Naive B cell (primary cell): ENCODE results near the gene BMP2K. TPM values are rescaled to one million over a fixed set of nuclear protein-coding genes. Genes with fewer than 3 reads are reported as not detected.

Source experiments
- ATAC-seq, 2 donors: fragments of 150-1000 bp; cut with Tn5 transposase; 2 replicates each; pipeline ENCODE4 v1.10.0; 2021; ENCODE audit warnings: low read depth in 2 of 2, mild to moderate bottlenecking in 2 of 2, moderate library complexity in 2 of 2
- DNase-seq: peaks from one replicate; pipeline ENCODE4 v3.0.0; 2022
- H3K27ac Mint-ChIP-seq, 6 donors: one replicate each; pipeline ENCODE4 v1.8.0; 2020 to 2022; ENCODE audit warnings: mild to moderate bottlenecking in 6 of 6, mixed read lengths in 6 of 6, moderate library complexity in 5 of 6, inconsistent platforms in 2 of 6
- H3K27me3 Mint-ChIP-seq, 3 donors: one replicate each; pipeline ENCODE4 v1.8.0; 2021 to 2022; ENCODE audit warnings: mixed read lengths in 3 of 3, mild to moderate bottlenecking in 1 of 3
- H3K36me3 Mint-ChIP-seq, 2 donors: one replicate each; pipeline ENCODE4 v1.8.0; 2020 to 2022; ENCODE audit warnings: mixed read lengths in 2 of 2, inconsistent platforms in 1 of 2, mild to moderate bottlenecking in 1 of 2
- H3K4me1 Mint-ChIP-seq, 3 donors: one replicate each; pipeline ENCODE4 v1.8.0; 2020 to 2022; ENCODE audit warnings: mixed read lengths in 3 of 3, inconsistent platforms in 1 of 3, mild to moderate bottlenecking in 1 of 3, moderate library complexity in 1 of 3
- H3K4me3 Mint-ChIP-seq, 8 donors: one replicate each; pipeline ENCODE4 v1.8.0; 2020 to 2022; ENCODE audit warnings: mild to moderate bottlenecking in 8 of 8, mixed read lengths in 8 of 8, moderate library complexity in 8 of 8, inconsistent platforms in 2 of 8
- H3K9me3 Mint-ChIP-seq, 7 donors: one replicate each; pipeline ENCODE4 v1.8.0; 2020 to 2022; ENCODE audit warnings: mixed read lengths in 7 of 7, mild to moderate bottlenecking in 5 of 7, inconsistent platforms in 2 of 7, moderate library complexity in 1 of 7
- polyA plus RNA-seq, 6 donors: library from polyadenylated mRNA; unstranded; fragments of 300-500 nt; fragmentation: Illumina TruSeq; gene quantifications; one replicate each; pipeline ENCODE4 v1.2.3, GENCODE V29; 2021; ENCODE audit warnings: low read depth in 6 of 6

BMP2K gene
- polyA plus RNA-seq, 6 donors from 2014 or later: 7.1 to 35.4 (median 28.9) TPM

DNA sequence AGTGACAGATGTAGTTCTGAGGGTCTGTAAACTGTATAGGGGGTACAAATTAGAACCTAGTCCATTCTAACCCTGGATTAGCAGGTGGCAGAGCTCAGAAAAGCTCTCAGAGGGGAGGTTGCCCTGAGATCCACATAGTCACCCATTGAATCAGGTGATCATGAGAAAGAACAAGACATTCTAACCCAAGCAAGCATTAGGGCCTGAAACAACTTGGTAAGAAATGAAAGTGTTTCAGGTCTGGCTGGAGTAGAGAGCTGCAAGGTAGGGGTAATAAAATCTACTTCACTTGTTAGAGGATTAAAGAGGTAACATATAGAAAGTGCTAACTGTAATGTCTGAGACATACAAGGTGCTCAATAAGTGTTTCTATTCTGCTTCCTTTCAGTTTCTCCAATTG lies 8.8 kb upstream of the BMP2K start:
- Mint-ChIP-seq H3K9me3 (no peaks in the 10 kb centered on the region), H3K27ac (peak overlapping the region in 3 of 6 donors; percentile 36 to 85 (median 85)), H3K4me1 (peaks cover 21 to 30% (median 28%) of the 10 kb centered on the region in 3 donors), H3K27me3 (no peaks in the 10 kb centered on the region), H3K36me3 (no peaks in the 10 kb centered on the region), H3K4me3 (peak overlapping the region in 2 of 8 donors; percentile 32 to 65)
- ATAC-seq (no peak), DNase-seq (no peak)

DNA sequence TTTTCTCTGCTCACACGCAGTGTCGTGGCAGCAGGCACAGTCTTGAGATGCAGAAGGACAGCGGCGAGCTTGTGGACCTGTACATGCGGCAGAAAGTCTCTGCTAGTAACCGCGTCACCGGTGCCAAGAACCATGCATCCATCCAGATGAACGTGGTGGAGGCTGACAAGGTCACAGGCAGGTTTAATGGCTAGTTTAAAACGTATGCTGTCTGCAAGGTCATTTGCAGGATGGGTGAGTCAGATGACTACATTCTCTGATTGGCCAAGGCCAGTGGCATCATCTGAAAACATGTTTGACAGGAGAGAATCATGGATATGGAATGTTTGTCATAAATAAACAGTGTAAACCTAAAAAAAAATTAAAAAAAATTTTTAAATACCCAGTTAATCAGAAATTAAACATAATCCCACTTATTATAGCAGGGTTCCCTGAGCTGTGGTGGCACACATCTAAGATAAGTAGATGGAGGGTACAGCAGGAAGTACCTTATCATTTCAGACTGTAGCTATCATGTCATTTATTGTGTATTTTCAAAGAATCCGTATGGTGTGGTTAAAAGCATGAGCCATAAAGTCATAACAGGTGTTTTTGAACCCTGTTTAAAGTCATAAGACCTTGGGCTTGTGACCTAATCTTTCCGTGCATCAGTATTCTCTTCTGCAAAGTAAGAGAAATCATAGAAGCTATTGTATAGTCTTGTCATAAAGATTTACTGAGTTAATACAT lies 7.5 kb upstream of the BMP2K start:
- Mint-ChIP-seq H3K4me3 (no peak overlapping the region), H3K27ac (no peak overlapping the region), H3K36me3 (no peaks in the 10 kb centered on the region), H3K9me3 (no peaks in the 10 kb centered on the region), H3K27me3 (no peaks in the 10 kb centered on the region), H3K4me1 (peaks cover 21 to 30% (median 28%) of the 10 kb centered on the region in 3 donors)
- ATAC-seq: no peak
- DNase-seq: no peak

DNA sequence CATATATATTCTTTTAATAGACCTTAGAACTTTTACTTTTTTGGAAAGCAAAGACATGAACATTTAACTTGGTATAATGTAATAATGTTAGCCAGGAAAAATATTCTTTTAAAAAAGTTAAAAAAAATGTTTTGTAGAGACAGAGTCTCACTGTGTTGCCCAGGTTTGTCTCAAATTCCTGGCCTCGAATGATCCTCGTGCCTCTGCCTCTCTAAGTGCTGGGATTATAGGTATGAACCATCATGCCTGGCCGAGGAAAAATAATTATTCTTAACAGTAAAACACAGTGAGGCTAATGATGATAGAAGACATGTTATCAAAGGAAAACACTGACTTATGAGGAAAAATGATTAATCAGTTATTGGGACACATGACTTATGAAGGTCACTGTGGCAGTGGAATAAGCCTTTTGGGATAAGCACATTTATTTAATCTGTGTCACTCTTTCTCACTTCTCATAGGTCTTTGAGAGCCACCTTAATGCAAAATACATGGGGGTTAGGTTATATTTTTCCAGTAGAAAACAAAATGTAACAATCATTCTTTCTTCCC lies 6.0 kb upstream of the BMP2K start:
- peaks cover 25 to 37% (median 28%) of the 10 kb centered on the region in 3 donors for H3K4me1 Mint-ChIP-seq
- H3K9me3 Mint-ChIP-seq: no peaks in the 10 kb centered on the region

DNA sequence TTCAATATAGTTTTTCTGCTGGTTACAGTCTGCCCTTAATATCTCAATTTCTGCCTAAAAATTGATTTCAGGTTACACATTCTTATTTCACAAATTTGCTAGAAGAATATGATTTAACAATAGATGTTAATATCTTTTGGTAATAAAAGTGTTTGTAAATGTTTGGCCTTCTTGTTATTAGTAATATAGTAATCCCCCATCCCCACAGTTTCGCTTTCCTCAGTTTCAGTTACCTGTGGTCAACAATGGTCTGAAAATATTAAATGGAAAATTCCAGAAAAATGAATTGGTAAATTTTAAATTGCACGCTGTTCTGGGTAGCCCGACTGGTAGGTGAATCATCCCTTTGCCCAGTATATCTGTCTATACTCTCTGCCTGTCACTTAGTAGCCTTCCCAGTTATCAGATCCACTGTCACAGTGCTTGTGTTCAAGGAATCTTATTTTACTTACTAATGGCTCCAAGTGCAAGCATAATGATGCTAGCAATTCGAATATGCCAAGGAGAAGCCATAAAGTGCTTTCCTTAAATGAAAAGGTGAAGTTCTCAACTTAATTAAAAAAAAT lies 3.5 kb upstream of the BMP2K start:
- Mint-ChIP-seq H3K4me3 (no peak overlapping the region), H3K4me1 (peaks cover 11 to 21% (median 13%) of the 10 kb centered on the region in 3 donors), H3K27me3 (no peaks in the 10 kb centered on the region), H3K9me3 (no peaks in the 10 kb centered on the region), H3K27ac (no peak overlapping the region), H3K36me3 (no peaks in the 10 kb centered on the region)
- DNase-seq (no peak), ATAC-seq (no peak)

More for the DNA sequence above, 6.0 kb upstream of the BMP2K start:
- no peak overlapping the region for H3K27ac Mint-ChIP-seq
- DNase-seq (no peak), ATAC-seq (no peak)
- no peaks in the 10 kb centered on the region for H3K27me3 Mint-ChIP-seq
- H3K4me3 Mint-ChIP-seq: no peak overlapping the region
- no peaks in the 10 kb centered on the region for H3K36me3 Mint-ChIP-seq

DNA sequence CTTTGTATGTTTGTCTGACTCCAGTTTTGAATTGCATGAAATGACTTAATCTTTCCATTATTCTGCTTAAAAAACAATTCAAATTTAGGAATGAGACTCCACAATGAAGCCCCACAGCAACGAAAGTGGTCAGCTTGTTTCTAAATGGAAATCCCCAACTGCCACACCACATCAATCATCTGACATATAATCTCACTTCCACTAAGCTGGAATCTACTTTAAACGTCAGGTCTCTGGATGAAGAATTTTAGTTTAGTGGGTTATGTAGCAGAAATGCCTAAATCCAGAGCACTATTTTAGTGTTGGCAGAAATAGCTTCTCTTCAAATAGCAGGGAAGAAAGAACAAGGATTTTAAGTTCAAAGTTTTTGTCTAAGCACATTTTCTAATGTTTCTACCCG lies 1.7 kb upstream of the BMP2K start:
- DNase-seq (no peak), ATAC-seq (no peak)
- no peaks in the 10 kb centered on the region for H3K36me3 Mint-ChIP-seq
- H3K4me3 Mint-ChIP-seq: peak overlapping the region in 4 of 8 donors; percentile 9 to 96 (median 94)
- no peaks in the 10 kb centered on the region for H3K27me3 Mint-ChIP-seq
- H3K9me3 Mint-ChIP-seq: no peaks in the 10 kb centered on the region
- H3K27ac Mint-ChIP-seq: peak overlapping the region in 3 of 6 donors; percentile 63 to 99 (median 96)
- peaks cover 9 to 17% (median 11%) of the 10 kb centered on the region in 3 donors for H3K4me1 Mint-ChIP-seq

DNA sequence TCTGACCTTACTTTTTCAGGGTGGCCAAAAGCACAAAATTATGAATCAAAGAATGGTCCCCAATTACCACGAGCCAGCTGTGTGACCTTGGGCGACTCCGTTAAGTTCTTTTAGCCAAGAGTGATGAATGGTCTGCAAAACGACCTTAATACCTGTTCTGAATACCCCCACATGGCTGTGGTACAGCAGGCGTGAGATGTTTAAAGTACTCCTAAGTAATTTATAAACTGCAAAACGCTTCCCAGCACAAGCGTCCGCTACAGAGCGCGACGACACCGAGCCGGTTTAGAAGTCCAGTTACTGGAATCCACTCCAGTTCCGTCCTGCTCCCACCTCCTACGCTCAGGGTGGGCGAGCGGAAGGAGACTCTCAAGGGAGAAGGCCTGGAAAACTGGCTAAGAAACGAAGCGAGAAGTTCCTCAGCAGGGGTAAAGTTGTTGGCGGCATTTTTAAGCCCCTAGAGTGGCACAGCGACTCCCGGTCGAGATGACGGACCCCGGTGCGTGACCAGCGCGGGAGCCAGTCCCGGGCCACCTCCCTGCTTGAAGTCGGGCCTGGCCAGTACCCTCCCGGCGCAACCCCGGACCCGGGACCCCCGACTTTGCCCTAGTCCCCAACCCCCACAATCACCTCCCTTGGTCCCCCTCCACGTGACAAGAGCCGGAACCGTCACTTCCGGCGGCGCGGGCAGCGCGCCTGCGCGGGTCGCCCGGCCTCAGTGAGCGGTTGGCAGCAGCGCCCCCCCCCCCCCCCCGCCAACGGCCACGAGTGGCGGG lies 659 bp upstream of the BMP2K start:
- DNase-seq (peak; percentile 93), ATAC-seq (peak; percentile 66 to 75)
- Mint-ChIP-seq H3K9me3 (no peaks in the 10 kb centered on the region), H3K4me3 (peak overlapping the region in 6 of 8 donors; percentile 91 to 96 (median 96)), H3K27me3 (no peaks in the 10 kb centered on the region), H3K4me1 (peaks cover 9 to 17% (median 11%) of the 10 kb centered on the region in 3 donors), H3K36me3 (no peaks in the 10 kb centered on the region), H3K27ac (peak overlapping the region; percentile 96 to 99 (median 98))

DNA sequence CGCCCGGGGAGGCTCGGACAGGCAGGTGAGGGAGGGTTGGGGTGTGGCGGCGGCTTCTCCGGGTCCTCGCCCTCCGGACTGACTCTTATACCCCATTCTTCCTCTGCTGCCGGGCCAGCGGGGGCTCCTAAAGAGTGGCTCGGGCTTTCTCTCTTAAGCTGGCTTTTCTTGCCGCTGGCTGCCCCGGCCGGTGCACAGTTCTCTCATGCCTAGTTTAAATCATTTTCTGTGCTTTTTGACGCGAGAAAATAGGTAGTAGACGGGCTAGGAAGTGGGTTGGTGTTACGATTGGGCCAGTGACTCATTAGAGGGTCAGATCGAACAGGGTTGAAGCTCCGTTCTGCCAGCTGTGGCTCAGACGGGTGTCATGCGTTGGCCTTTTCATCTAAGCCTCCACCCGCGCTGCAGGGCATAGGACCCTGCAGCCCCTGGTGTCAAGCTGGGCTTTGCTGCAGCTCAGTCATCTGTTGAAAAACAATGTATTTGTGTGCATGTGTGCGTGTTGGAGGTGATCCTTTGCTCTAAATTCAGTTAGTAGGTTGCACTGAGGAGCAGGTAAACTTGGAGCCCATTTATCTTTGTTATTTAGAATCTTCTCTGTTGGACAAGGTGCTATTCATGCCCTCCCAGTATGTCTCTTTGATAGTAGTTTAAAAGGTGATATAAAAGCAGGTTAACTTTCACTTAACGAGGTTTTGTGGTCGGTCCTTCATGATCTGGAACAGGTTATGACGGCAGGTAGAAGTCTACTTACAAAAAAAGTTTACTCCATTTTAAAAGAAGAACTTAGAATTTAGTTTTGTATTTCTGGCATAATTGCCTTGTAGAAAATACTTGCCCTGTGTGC lies 802 bp downstream of the BMP2K start:
- Mint-ChIP-seq H3K4me3 (no peak overlapping the region), H3K36me3 (no peaks in the 10 kb centered on the region), H3K27ac (peak overlapping the region in 5 of 6 donors; percentile 91 to 98 (median 97)), H3K4me1 (peaks cover 9 to 17% (median 11%) of the 10 kb centered on the region in 3 donors), H3K27me3 (no peaks in the 10 kb centered on the region), H3K9me3 (no peaks in the 10 kb centered on the region)
- ATAC-seq (peak; percentile 19 to 36), DNase-seq (peak; percentile 54)

DNA sequence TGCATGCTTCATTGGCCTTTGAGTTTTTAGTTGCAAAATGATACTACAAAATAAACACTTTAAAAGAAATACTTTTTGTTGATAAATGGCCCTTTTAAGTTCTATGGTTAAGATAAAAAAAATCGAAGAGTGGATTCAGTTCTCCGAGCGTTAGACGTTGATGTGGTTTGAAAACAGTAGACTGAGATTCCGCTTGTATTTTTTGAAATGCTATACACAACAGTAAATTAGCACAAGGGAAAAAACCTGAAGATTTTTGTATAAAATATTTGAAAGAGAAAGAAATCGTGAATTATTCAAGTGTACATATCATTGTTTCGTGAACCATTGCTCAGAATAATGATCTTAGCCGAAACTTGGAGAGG lies 1.4 kb downstream of the BMP2K start:
- no peak overlapping the region for H3K4me3 Mint-ChIP-seq
- ATAC-seq (no peak), DNase-seq (no peak)

DNA sequence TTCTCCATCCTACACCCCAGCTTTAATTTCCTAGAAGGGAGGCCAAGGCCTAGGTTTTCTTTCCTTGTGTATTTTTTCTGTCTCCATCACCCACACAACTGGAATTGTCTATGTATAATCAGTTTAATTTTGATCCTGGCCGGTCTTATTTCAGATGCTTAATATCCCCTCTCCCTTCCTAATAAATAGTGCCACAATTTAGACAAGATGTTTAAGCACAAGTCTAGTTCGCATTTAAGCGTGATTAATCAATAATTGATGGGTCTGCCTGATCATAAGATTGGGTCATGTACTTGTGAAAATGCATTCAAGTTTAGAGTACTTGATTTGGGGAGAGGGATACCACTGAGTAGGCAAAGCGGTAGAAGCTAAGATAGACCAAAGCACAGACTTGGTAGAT lies 2.4 kb downstream of the BMP2K start:
- Mint-ChIP-seq H3K4me1 (peaks cover 9 to 22% (median 11%) of the 10 kb centered on the region in 3 donors), H3K4me3 (no peak overlapping the region), H3K27me3 (no peaks in the 10 kb centered on the region), H3K9me3 (no peaks in the 10 kb centered on the region), H3K36me3 (no peaks in the 10 kb centered on the region), H3K27ac (peak overlapping the region in 1 of 6 donors; percentile 97)
- ATAC-seq: no peak
- DNase-seq: no peak

More for the DNA sequence above, 1.4 kb downstream of the BMP2K start:
- H3K9me3 Mint-ChIP-seq: no peaks in the 10 kb centered on the region
- peak overlapping the region in 5 of 6 donors; percentile 35 to 98 (median 97) for H3K27ac Mint-ChIP-seq
- H3K4me1 Mint-ChIP-seq: peaks cover 9 to 17% (median 11%) of the 10 kb centered on the region in 3 donors
- H3K27me3 Mint-ChIP-seq: no peaks in the 10 kb centered on the region
- H3K36me3 Mint-ChIP-seq: no peaks in the 10 kb centered on the region

DNA sequence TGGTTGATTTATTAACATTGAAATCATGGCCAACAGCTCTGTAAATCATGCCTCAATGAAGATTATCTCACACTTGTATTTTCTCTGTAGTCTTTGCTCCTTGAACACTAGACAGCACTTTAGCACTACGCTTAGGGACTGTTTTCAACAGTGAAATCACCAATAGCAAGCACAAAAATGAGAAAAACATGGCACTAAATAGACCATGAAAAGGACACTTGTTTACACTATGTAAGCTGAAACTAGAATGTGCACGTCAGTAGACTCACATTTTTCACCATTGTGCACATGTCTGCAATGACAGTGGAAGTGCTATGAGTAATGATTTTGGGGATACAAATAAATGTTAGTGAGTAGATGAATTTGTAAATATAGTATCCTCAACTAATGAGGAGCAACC lies 3.1 kb downstream of the BMP2K start:
- Mint-ChIP-seq H3K4me1 (peaks cover 9 to 25% (median 16%) of the 10 kb centered on the region in 3 donors), H3K9me3 (no peaks in the 10 kb centered on the region), H3K4me3 (no peak overlapping the region), H3K27ac (no peak overlapping the region), H3K27me3 (no peaks in the 10 kb centered on the region), H3K36me3 (no peaks in the 10 kb centered on the region)
- ATAC-seq (peak in 1 of 2 donors; percentile 1), DNase-seq (no peak)

DNA sequence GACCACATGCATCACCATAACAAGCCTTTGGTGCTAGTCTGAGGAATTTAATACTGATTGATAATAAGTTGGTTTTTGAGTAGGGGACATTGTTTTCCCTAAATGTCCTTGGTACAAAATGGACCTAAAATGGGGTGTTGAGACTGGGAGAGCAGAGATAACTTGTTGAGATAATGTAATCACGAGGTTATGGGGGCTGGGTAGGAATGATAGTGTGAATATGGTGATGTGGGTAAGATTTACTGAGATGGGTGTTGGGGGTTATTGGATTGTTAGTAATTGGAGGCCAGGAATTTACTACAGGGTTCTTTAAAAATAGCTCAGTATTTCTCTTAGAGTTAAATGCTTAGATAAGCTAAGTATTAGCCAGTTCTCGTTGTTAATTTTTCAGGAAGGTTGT lies 3.9 kb downstream of the BMP2K start:
- peaks cover 5 to 25% (median 16%) of the 10 kb centered on the region in 3 donors for H3K4me1 Mint-ChIP-seq
- H3K9me3 Mint-ChIP-seq: no peaks in the 10 kb centered on the region
- H3K27me3 Mint-ChIP-seq: no peaks in the 10 kb centered on the region
- no peak for ATAC-seq
- no peak overlapping the region for H3K27ac Mint-ChIP-seq
- no peaks in the 10 kb centered on the region for H3K36me3 Mint-ChIP-seq
- H3K4me3 Mint-ChIP-seq: no peak overlapping the region
- no peak for DNase-seq

DNA sequence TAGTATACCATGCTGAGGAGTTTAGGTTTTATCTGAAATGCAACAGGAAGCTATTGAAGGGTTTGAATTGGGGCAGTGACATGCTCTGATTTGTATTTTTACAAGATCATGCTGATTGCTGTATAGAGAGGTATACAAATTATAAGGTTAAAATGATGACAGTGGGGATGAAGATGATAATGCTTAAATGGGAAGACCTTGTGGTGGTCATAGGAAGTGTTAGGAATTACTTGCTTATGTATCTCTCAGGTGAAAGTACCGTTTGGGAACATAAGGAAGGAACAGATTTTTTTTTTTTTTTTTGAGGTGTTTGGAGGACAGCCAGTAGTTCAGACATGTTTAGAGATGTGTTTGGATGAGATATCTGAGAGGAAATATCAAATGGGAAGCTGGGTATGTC lies 5.0 kb downstream of the BMP2K start:
- H3K9me3 Mint-ChIP-seq: no peaks in the 10 kb centered on the region
- H3K27me3 Mint-ChIP-seq: no peaks in the 10 kb centered on the region
- H3K36me3 Mint-ChIP-seq: peaks cover 0 to 7% of the 10 kb centered on the region in 2 donors
- no peak overlapping the region for H3K4me3 Mint-ChIP-seq
- H3K27ac Mint-ChIP-seq: no peak overlapping the region
- no peak for ATAC-seq
- peaks cover 12 to 26% (median 23%) of the 10 kb centered on the region in 3 donors for H3K4me1 Mint-ChIP-seq
- DNase-seq: no peak

DNA sequence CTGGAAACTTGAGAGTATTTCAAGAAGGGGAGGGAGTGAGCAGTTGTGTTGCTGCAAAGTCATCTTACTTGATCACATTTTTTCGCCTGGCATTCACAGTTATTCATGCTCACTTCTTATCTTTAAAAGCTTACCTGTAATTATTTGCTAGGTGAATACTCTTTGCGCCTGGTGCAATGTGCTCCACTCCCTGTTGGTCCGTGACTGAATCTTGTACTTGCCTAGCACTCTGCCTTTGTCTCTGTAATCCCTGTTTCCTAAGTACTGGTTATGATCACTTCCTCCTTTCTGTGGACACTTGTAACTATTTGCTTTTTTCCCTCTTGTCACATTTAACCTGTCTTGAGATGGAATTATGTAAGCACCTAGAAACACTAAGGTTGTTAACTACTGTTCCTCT lies 5.8 kb downstream of the BMP2K start:
- Mint-ChIP-seq H3K4me3 (no peak overlapping the region), H3K9me3 (no peaks in the 10 kb centered on the region), H3K27me3 (no peaks in the 10 kb centered on the region), H3K27ac (no peak overlapping the region), H3K4me1 (peaks cover 16 to 34% (median 28%) of the 10 kb centered on the region in 3 donors), H3K36me3 (peaks cover 0 to 8% of the 10 kb centered on the region in 2 donors)
- no peak for DNase-seq
- peak in 1 of 2 donors; percentile 26 for ATAC-seq
